Neuronal stem cell (in vitro differentiated cells): ENCODE results near the gene LTBP4. TPM values are rescaled to one million over a fixed set of nuclear protein-coding genes. Genes with fewer than 3 reads are reported as not detected.
A peak's percentile ranks its signal among the peaks of the same experiment; 100 is the strongest.

Experiments used
- DNase-seq: peaks from one replicate; pipeline ENCODE4 v3.0.0-alpha.2; 2013; ENCODE audit warnings: low spot score
- H2AFZ ChIP-seq: one replicate; pipeline ENCODE4 v1.6.1; 2013; ENCODE audit warnings: mild to moderate bottlenecking, low read length, inconsistent platforms
- H2AK5ac ChIP-seq: 2 replicates; pipeline ENCODE4 v1.6.1; 2013; ENCODE audit warnings: low read depth, mild to moderate bottlenecking, inconsistent platforms, low read length, moderate library complexity, mixed read lengths
- H2BK120ac ChIP-seq: 2 replicates; pipeline ENCODE4 v1.6.1; 2013; ENCODE audit warnings: low read depth, mild to moderate bottlenecking, inconsistent platforms, low read length, moderate library complexity, mixed read lengths
- H2BK12ac ChIP-seq: one replicate; pipeline ENCODE4 v1.6.1; 2013; ENCODE audit warnings: low read length, inconsistent platforms
- H2BK15ac ChIP-seq: 2 replicates; pipeline ENCODE4 v1.6.1; 2013; ENCODE audit warnings: mild to moderate bottlenecking, low read length, inconsistent platforms, mixed read lengths
- H2BK5ac ChIP-seq: one replicate; pipeline ENCODE4 v1.6.1; 2013; ENCODE audit warnings: inconsistent platforms, mild to moderate bottlenecking, low read length, moderate library complexity
- H3K14ac ChIP-seq: one replicate; pipeline ENCODE4 v1.6.1; 2013; ENCODE audit warnings: low read length, inconsistent platforms
- H3K18ac ChIP-seq: 2 replicates; pipeline ENCODE4 v1.6.1; 2013; ENCODE audit warnings: low read length, inconsistent platforms
- H3K23ac ChIP-seq: 2 replicates; pipeline ENCODE4 v1.6.1; 2013; ENCODE audit warnings: low read depth, mild to moderate bottlenecking, mixed read lengths, low read length, inconsistent platforms; ENCODE audit not compliant: poor library complexity
- H3K27ac ChIP-seq: replicated peaks from 3 replicates; pipeline ENCODE4 v1.5.1; 2013; ENCODE audit warnings: low read length, inconsistent platforms
- H3K27me3 ChIP-seq, 3 experiments: 2 replicates each; pipeline ENCODE4 v1.6.1; 2013; ENCODE audit warnings: low read length in 3 of 3, mild to moderate bottlenecking in 2 of 3, inconsistent platforms in 1 of 3, low read depth in 1 of 3, mixed read lengths in 1 of 3, moderate library complexity in 1 of 3; ENCODE audit not compliant: control insufficient read depth in 3 of 3, insufficient read depth in 3 of 3
- H3K36me3 ChIP-seq, 2 donors: replicated peaks in 1 of 2; 2 replicates each; pipeline ENCODE4 v1.6.1; 2013; ENCODE audit warnings: low read length in 2 of 2; ENCODE audit not compliant: control insufficient read depth in 2 of 2, insufficient read depth in 2 of 2
- H3K4ac ChIP-seq: 2 replicates; pipeline ENCODE4 v1.6.1; 2013; ENCODE audit warnings: inconsistent platforms, mild to moderate bottlenecking, low read length, moderate library complexity
- H3K4me1 ChIP-seq, 2 donors: 1 replicate in 1 of 2; 2 replicates in 1 of 2; pipeline ENCODE4 v1.6.1; 2013; ENCODE audit warnings: low read length in 2 of 2, low read depth in 1 of 2; ENCODE audit not compliant: control insufficient read depth in 2 of 2, insufficient read depth in 1 of 2
- H3K4me2 ChIP-seq: one replicate; pipeline ENCODE4 v1.6.1; 2013; ENCODE audit warnings: mild to moderate bottlenecking, low read length, inconsistent platforms; ENCODE audit not compliant: insufficient read depth, poor library complexity, severe bottlenecking
- H3K4me3 ChIP-seq, 2 donors: 2 replicates each; pipeline ENCODE4 v1.5.1; 2013; ENCODE audit warnings: low read length in 2 of 2, mild to moderate bottlenecking in 2 of 2, inconsistent platforms in 1 of 2, moderate library complexity in 1 of 2
- H3K79me1 ChIP-seq: one replicate; pipeline ENCODE4 v1.6.1; 2013; ENCODE audit warnings: low read depth, mild to moderate bottlenecking, inconsistent platforms, low read length, moderate library complexity
- H3K9ac ChIP-seq: one replicate; pipeline ENCODE4 v1.6.1; 2013; ENCODE audit warnings: mild to moderate bottlenecking, low read depth, low read length, inconsistent platforms; ENCODE audit not compliant: poor library complexity
- H3K9me3 ChIP-seq, 2 donors: replicated peaks in 1 of 2; 2 replicates each; pipeline versions ENCODE3 to v1.6.1; 2013; ENCODE audit warnings: low read length in 2 of 2, mild to moderate bottlenecking in 2 of 2, inconsistent platforms in 1 of 2, low read depth in 1 of 2, mixed read lengths in 1 of 2, moderate library complexity in 1 of 2; ENCODE audit not compliant: control insufficient read depth in 2 of 2, insufficient read depth in 1 of 2
- H4K8ac ChIP-seq: one replicate; pipeline ENCODE4 v1.6.1; 2013; ENCODE audit warnings: low read depth, mild to moderate bottlenecking, inconsistent platforms, low read length, moderate library complexity
- H4K91ac ChIP-seq: one replicate; pipeline ENCODE4 v1.6.1; 2013; ENCODE audit warnings: low read length, low read depth, mild to moderate bottlenecking, inconsistent platforms; ENCODE audit not compliant: poor library complexity
- WGBS, 2 donors: extraction: QIAGEN DNeasy Blood & Tissue Kit; methylation state at CpG; one replicate each; pipeline ENCODE4 v1.1.7; 2013; ENCODE audit warnings: missing lambda C conversion rate in 2 of 2, mixed read lengths in 1 of 2; ENCODE audit not compliant: insufficient read length in 2 of 2, insufficient replicate concordance in 1 of 2; ENCODE audit errors: extremely low coverage in 2 of 2; 5-methylcytosine and 5-hydroxymethylcytosine counted together
- polyA plus RNA-seq, 2 experiments: library from polyadenylated mRNA; stranded (reverse); fragments of 200-250 nt; gene quantifications; one replicate each; pipeline ENCODE4 v1.2.3, GENCODE V29; 2013

Gene LTBP4
- polyA plus RNA-seq (2013, experiment 1 of 2): 83.2 TPM
- polyA plus RNA-seq (2013, experiment 2 of 2): 84.5 TPM

- H2AK5ac ChIP-seq: peak within 1 kb of the TSS; percentile 97
- peak within 1 kb of the TSS; percentile 82 for H2BK120ac ChIP-seq
- H3K4me3 ChIP-seq: peak within 1 kb of the TSS in 1 of 2 donors; percentile 72
- no peak within 1 kb of the TSS for H2BK5ac ChIP-seq
- H4K91ac ChIP-seq: no peak within 1 kb of the TSS
- H3K9me3 ChIP-seq: no peaks in the 10 kb centered on the region
- H3K79me1 ChIP-seq: no peaks in the 10 kb centered on the region
- H2BK12ac ChIP-seq: peak within 1 kb of the TSS; percentile 78
- H3K9ac ChIP-seq: peak within 1 kb of the TSS; percentile 78
- no peak within 1 kb of the TSS for H3K27ac ChIP-seq
- no peak within 1 kb of the TSS for H4K8ac ChIP-seq
- peak within 1 kb of the TSS; percentile 78 for H3K4me2 ChIP-seq
- H3K23ac ChIP-seq: peak within 1 kb of the TSS; percentile 89
- H3K27me3 ChIP-seq: peaks cover 0 to 66% (median 8%) of the 10 kb centered on the region in 3 experiments
- H3K14ac ChIP-seq: peak within 1 kb of the TSS; percentile 84
- peaks cover 10 to 36% of the 10 kb centered on the region in 2 donors for H3K4me1 ChIP-seq
- H3K18ac ChIP-seq: peak within 1 kb of the TSS; percentile 93
- no CpG with 5 or more reads among the region's 82 CpGs for WGBS, 2 donors
- peak within 1 kb of the TSS; percentile 82 for H2BK15ac ChIP-seq
- no peak within 1 kb of the TSS for H2AFZ ChIP-seq
- H3K36me3 ChIP-seq: peaks cover 0 to 51% of the 10 kb centered on the region in 2 donors
- H3K4ac ChIP-seq: no peak within 1 kb of the TSS
- no peak for DNase-seq
Observed at GRCh38 chr19:40601134-40601974, at the start of gene LTBP4. Gene LTBP4, plus strand, starts transcription at chr19:40601369. Its CDS starts 19 bp downstream, at chr19:40601388.

DNA sequence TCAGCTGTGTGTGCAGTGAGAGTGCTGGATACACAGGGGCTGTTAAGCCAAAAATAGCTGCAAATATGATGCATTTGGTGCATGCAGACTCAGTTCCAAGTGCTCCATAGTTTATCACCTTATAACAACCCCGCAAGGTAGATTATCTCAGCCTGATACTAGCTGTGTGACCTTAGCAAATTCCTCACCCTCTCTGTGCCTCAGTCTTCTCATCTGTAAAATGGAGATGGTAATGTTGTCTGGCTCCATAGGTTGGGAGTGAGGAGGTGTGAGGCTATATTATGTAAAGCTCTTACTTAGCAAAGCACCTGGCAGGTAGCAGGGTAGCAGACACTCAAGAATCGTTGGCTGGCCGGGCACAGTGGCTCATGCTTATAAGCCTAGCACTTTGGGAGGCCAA is 48.3 kb upstream of the LTBP4 start:
- Histone ChIP-seq H2AK5ac (no peak overlapping the region), H2BK15ac (no peak overlapping the region), H2BK120ac (no peak overlapping the region), H3K4me2 (no peak overlapping the region), H3K4me1 (peaks cover 3 to 6% of the 10 kb centered on the region in 2 donors), H3K9ac (no peak overlapping the region), H2AFZ (no peak overlapping the region), H3K4ac (no peak overlapping the region), H3K18ac (no peak overlapping the region), H3K27me3 (peaks cover 8 to 65% (median 40%) of the 10 kb centered on the region in 3 experiments), H2BK12ac (no peak overlapping the region), H3K79me1 (no peaks in the 10 kb centered on the region), H4K91ac (no peak overlapping the region), H3K9me3 (no peaks in the 10 kb centered on the region), H3K27ac (no peak overlapping the region), H3K14ac (no peak overlapping the region), H2BK5ac (no peak overlapping the region), H3K36me3 (no peaks in the 10 kb centered on the region), H4K8ac (no peak overlapping the region), H3K4me3 (no peak overlapping the region), H3K23ac (no peak overlapping the region)
- WGBS, 2 donors: no CpG with 5 or more reads among the region's 3 CpGs
- no peak for DNase-seq

- Histone ChIP-seq H3K18ac (peak overlapping the region; percentile 95), H3K23ac (peak overlapping the region; percentile 76), H4K91ac (no peak overlapping the region), H2BK5ac (peak overlapping the region; percentile 71), H3K27ac (no peak overlapping the region), H3K9me3 (no peaks in the 10 kb centered on the region), H3K4ac (no peak overlapping the region), H2AFZ (peak overlapping the region; percentile 69), H2AK5ac (peak overlapping the region; percentile 83), H2BK120ac (no peak overlapping the region), H3K4me2 (peak overlapping the region; percentile 44), H3K4me3 (no peak overlapping the region), H2BK12ac (peak overlapping the region; percentile 93), H3K36me3 (no peaks in the 10 kb centered on the region), H2BK15ac (no peak overlapping the region), H4K8ac (peak overlapping the region; percentile 31), H3K9ac (peak overlapping the region; percentile 80), H3K27me3 (peaks cover 8 to 57% (median 31%) of the 10 kb centered on the region in 3 experiments), H3K14ac (peak overlapping the region; percentile 4), H3K79me1 (no peaks in the 10 kb centered on the region), H3K4me1 (peaks cover 0 to 6% of the 10 kb centered on the region in 2 donors)
- no peak for DNase-seq
- no CpG with 5 or more reads among the region's 69 CpGs for WGBS, 2 donors
Observed at GRCh38 chr19:40553885-40554857, 47.0 kb upstream of the LTBP4 start.
